Ovary (tissue), 3 donors: ENCODE measurements around the gene SLC6A1.

Source experiments
- EP300 ChIP-seq: sonication (generic); formaldehyde crosslinking; IDR thresholded peaks from one replicate; pipeline ENCODE4 v1.6.1; 2017; ENCODE audit warnings: antibody characterized with exemption
- POLR2A ChIP-seq: fragments of 450-650 bp; IDR thresholded peaks from one replicate; pipeline ENCODE4 v1.6.1; 2017; ENCODE audit warnings: antibody characterized with exemption, mild to moderate bottlenecking, moderate library complexity
- TF ChIP-seq, protein P1 (sequence below), 3 donors: fragments of 450-650 bp in 2 of 3; fragments of 200-600 bp in 1 of 3; IDR thresholded peaks; one replicate each; pipeline versions ENCODE4 v1.5.1 to v1.8.0; 2016 to 2022; ENCODE audit warnings: antibody characterized with exemption in 3 of 3, mild to moderate bottlenecking in 1 of 3
- donor health status: DM: no; HTN: no; CAD: no.

DNA sequence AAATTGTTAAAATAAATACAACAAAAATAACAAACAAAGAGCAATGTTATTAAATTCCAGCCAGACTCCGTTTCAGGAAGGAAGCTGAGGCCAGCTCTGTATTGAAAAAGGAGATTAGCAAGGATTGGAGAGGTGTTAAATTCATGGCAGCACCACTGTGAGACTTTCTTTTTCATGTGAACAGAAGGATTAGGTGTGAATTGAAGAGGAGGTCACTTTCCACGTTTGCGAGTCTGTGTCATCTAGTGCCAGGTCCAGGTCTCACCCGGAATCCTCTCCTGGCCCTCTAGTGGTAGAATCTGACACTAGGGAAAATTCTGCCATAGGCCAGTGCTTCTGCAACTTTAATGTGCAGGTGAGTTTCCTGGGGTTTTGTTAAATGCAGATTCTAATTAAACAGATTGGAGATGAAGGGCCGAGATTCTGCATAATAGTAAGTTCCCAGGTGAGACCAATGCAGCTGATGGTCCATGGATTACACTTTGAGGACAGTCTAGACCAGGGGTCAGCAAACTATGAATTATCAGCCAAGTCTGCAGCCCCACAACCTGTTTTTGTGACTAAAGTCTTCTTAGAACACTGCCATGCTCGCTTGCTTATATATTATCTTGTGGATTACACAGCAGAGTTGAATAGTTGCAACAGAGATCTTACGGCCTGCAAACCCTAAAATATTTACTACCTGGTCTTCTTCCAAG lies 9.2 kb upstream of the SLC6A1 start:
- TF ChIP-seq, protein P1, sequence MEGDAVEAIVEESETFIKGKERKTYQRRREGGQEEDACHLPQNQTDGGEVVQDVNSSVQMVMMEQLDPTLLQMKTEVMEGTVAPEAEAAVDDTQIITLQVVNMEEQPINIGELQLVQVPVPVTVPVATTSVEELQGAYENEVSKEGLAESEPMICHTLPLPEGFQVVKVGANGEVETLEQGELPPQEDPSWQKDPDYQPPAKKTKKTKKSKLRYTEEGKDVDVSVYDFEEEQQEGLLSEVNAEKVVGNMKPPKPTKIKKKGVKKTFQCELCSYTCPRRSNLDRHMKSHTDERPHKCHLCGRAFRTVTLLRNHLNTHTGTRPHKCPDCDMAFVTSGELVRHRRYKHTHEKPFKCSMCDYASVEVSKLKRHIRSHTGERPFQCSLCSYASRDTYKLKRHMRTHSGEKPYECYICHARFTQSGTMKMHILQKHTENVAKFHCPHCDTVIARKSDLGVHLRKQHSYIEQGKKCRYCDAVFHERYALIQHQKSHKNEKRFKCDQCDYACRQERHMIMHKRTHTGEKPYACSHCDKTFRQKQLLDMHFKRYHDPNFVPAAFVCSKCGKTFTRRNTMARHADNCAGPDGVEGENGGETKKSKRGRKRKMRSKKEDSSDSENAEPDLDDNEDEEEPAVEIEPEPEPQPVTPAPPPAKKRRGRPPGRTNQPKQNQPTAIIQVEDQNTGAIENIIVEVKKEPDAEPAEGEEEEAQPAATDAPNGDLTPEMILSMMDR (IDR thresholded peaks at IDR 0.05), result peak in 2 of 3 donors; percentile 20 to 33
- no peak for TF ChIP-seq EP300
- TF ChIP-seq POLR2A, result no peak
